K562 (cell line): ENCODE results near the gene CDKL1. TPM values are rescaled to one million over a fixed set of nuclear protein-coding genes. Genes with fewer than 3 reads are reported as not detected.

Experiments used
- ATF1 ChIP-seq, 2 experiments: fragments of 450-650 bp in 1 of 2; IDR thresholded peaks; 2 replicates each; pipeline ENCODE4 v1.6.1; 2016; ENCODE audit warnings: missing compliant biosample characterization in 1 of 2, missing genetic modification characterization in 1 of 2
- BRCA1 ChIP-seq, 2 experiments: fragments of 450-650 bp in 1 of 2; sonication (generic) in 1 of 2; formaldehyde crosslinking in 1 of 2; IDR thresholded peaks; 2 replicates each; pipeline versions ENCODE4 v1.5.0 to v1.6.1; 2017 to 2020; ENCODE audit warnings: mild to moderate bottlenecking in 1 of 2, missing genetic modification reagents in 1 of 2
- CREBBP ChIP-seq: IDR thresholded peaks from one replicate; pipeline ENCODE4 v1.6.1; 2012; ENCODE audit warnings: low read depth, mild to moderate bottlenecking, control low read depth, inconsistent platforms, low read length
- FIP1L1 ChIP-seq: fragments of 200-400 bp; formaldehyde crosslinking; IDR thresholded peaks from 2 replicates; pipeline ENCODE4 v1.6.1; 2018; ENCODE audit warnings: mild to moderate bottlenecking, low read depth, low read length; ENCODE audit not compliant: poor library complexity, severe bottlenecking
- GABPA ChIP-seq: fragments of 200-800 bp; sonication (Bioruptor generic); conservative IDR thresholded peaks from 2 replicates; pipeline ENCODE4 v1.6.1; 2016; ENCODE audit warnings: low read depth, missing genetic modification characterization, missing compliant biosample characterization
- GATAD2B ChIP-seq: fragments of 450-650 bp; IDR thresholded peaks from 2 replicates; pipeline ENCODE4 v1.6.1; 2017; ENCODE audit warnings: mild to moderate bottlenecking, borderline replicate concordance
- MGA ChIP-seq: fragments of 450-650 bp; IDR thresholded peaks from 2 replicates; pipeline ENCODE4 v1.6.1; 2016; ENCODE audit warnings: mild to moderate bottlenecking, moderate library complexity
- MTA3 ChIP-seq: fragments of 450-650 bp; formaldehyde crosslinking; IDR thresholded peaks from 2 replicates; pipeline ENCODE4 v1.6.1; 2017; ENCODE audit warnings: mild to moderate bottlenecking, borderline replicate concordance
- NR2C1 ChIP-seq, 2 experiments: fragments of 450-650 bp; IDR thresholded peaks; 2 replicates each; pipeline ENCODE4 v1.6.1; 2017; ENCODE audit warnings: mild to moderate bottlenecking in 2 of 2, antibody characterized with exemption in 1 of 2, inconsistent platforms in 1 of 2, missing compliant biosample characterization in 1 of 2, missing genetic modification characterization in 1 of 2
- RAD51 ChIP-seq: fragments of 450-650 bp; IDR thresholded peaks from 2 replicates; pipeline ENCODE4 v1.7.1; 2016; ENCODE audit warnings: low read depth, mild to moderate bottlenecking, borderline replicate concordance
- RBM34 ChIP-seq: fragments of 200-400 bp; formaldehyde crosslinking; IDR thresholded peaks from 2 replicates; pipeline ENCODE4 v1.6.1; 2018; ENCODE audit warnings: low read length, borderline replicate concordance; ENCODE audit not compliant: insufficient read depth
- RBM39 ChIP-seq: fragments of 200-400 bp; formaldehyde crosslinking; optimal IDR thresholded peaks from 2 replicates; pipeline ENCODE3; 2018; ENCODE audit warnings: low read depth, low read length
- SMAD4 ChIP-seq: fragments of 250-450 bp; sonication (Bioruptor Pico); conservative IDR thresholded peaks from 2 replicates; pipeline ENCODE4 v1.8.0; 2021; ENCODE audit warnings: inconsistent platforms, mild to moderate bottlenecking, moderate library complexity
- SPI1 ChIP-seq: IDR thresholded peaks from 2 replicates; pipeline ENCODE4 v1.6.1; 2011; ENCODE audit warnings: low read depth, low read length, control low read depth, borderline replicate concordance
- STAT5A ChIP-seq: IDR thresholded peaks from 2 replicates; pipeline ENCODE4 v1.6.1; 2012; ENCODE audit warnings: low read length, inconsistent platforms, borderline replicate concordance
- XRCC5 ChIP-seq: fragments of 200-400 bp; formaldehyde crosslinking; IDR thresholded peaks from 2 replicates; pipeline ENCODE4 v1.6.1; 2017; ENCODE audit warnings: low read depth, mild to moderate bottlenecking, low read length
- ZNF324 ChIP-seq: fragments of 250-450 bp; sonication (Bioruptor Pico); IDR thresholded peaks from 2 replicates; pipeline ENCODE4 v1.4.0; 2020; ENCODE audit warnings: mild to moderate bottlenecking
- ZNF586 ChIP-seq: fragments of 450-650 bp; formaldehyde crosslinking; conservative IDR thresholded peaks from 2 replicates; pipeline ENCODE4 v1.4.0; 2020; ENCODE audit warnings: mild to moderate bottlenecking, moderate library complexity
- ZNF589 ChIP-seq: fragments of 200-800 bp; sonication (Bioruptor generic); IDR thresholded peaks from 2 replicates; pipeline ENCODE4 v1.6.1; 2016; ENCODE audit warnings: low read depth, missing genetic modification characterization, missing compliant biosample characterization
- polyA plus RNA-seq, 8 experiments: library from polyadenylated mRNA; depleted of rRNA in 4 of 8; stranded (reverse) in 5 of 8; unstranded in 3 of 8; fragments of >200 nt; fragmentation: Nextera tagmentation in 2 of 8; fragmentation: Illumina TruSeq in 1 of 8; extraction: Ambion mirVana in 2 of 8; extraction: Trizol in 1 of 8; gene quantifications; 2 replicates each; pipeline versions ENCODE4 v1.2.1 to v1.2.3, GENCODE V29; 2011 to 2014; ENCODE audit warnings: inconsistent platforms in 1 of 8, missing spikeins in 1 of 8
- total RNA-seq, 7 experiments: library from RNA; depleted of rRNA in 6 of 7; stranded (reverse); fragments of >200 nt in 6 of 7; fragmentation: Illumina TruSeq in 2 of 7; extraction: Trizol in 2 of 7; gene quantifications; 2 replicates each; pipeline versions ENCODE4 v1.2.1 to v1.2.3, GENCODE V29; 2011 to 2021; ENCODE audit warnings: low replicate concordance in 1 of 7

The CDKL1 gene
- total and polyA plus RNA-seq, 9 of the 15 experiments (the other 6 are each of a cell fraction or from before 2014, with no cell fraction given) = 2.3 to 35.0 (median 7.5) TPM

- TF ChIP-seq MGA = no peak
- no peak for TF ChIP-seq MTA3
- TF ChIP-seq XRCC5 = no peak
- TF ChIP-seq RAD51 = no peak
- no peak for TF ChIP-seq ATF1 (CRISPR knock-in tag; IDR thresholded peaks at IDR 0.05)
- no peak for TF ChIP-seq ATF1 (tag; IDR thresholded peaks at IDR 0.05)
- TF ChIP-seq CREBBP = no peak
- no peak for TF ChIP-seq STAT5A
- no peak for TF ChIP-seq FIP1L1
- peak; percentile 9; the same call in 1 of the 2 replicates for TF ChIP-seq ZNF589
- no peak for TF ChIP-seq RBM39
- no peak for TF ChIP-seq ZNF324
- TF ChIP-seq ZNF586 (CRISPR knock-in tag) = no peak
- TF ChIP-seq SMAD4 (CRISPR knock-in tag) = no peak
- no peak for TF ChIP-seq BRCA1 (IDR thresholded peaks at IDR 0.05)
- TF ChIP-seq BRCA1 (CRISPR knock-in tag; IDR thresholded peaks at IDR 0.05) = no peak
- TF ChIP-seq RBM34 = no peak
- TF ChIP-seq SPI1 = no peak
- no peak for TF ChIP-seq NR2C1 (IDR thresholded peaks at IDR 0.05)
- TF ChIP-seq NR2C1 (tag; IDR thresholded peaks at IDR 0.05) = no peak
- no peak for TF ChIP-seq GATAD2B
- peak; percentile 40; the same call in 1 of the 2 replicates for TF ChIP-seq GABPA (tag)
Observed at GRCh38 chr14:50312734-50313054, 84.0 kb downstream of the CDKL1 start (continued).
